Heart left ventricle (tissue), 13 donors: Measurements from ENCODE around the gene EFHD2.

Source experiments
- CTCF ChIP-seq, 12 donors: fragments of 200-600 bp; sonication (generic) in 4 of 12; IDR thresholded peaks; one replicate each; pipeline versions ENCODE4 v1.5.0 to v1.8.0; 2018 to 2022; ENCODE audit warnings: antibody characterized with exemption in 12 of 12, mild to moderate bottlenecking in 5 of 12
- POLR2A ChIP-seq, 2 donors: fragments of 450-650 bp; IDR thresholded peaks; one replicate each; pipeline ENCODE4 v1.6.1; 2017; ENCODE audit warnings: antibody characterized with exemption in 2 of 2, mild to moderate bottlenecking in 2 of 2, moderate library complexity in 2 of 2
- donor health status: ischemic (EF 13 %, LVEDD 7.1; RV severe dilation, severe dysfunction).
- donor health status: DM: no; HTN: yes; CAD: no.
- donor health status: DM: no; HTN: no; CAD: no.
- donor health status: ischemic (EF 25% LVEDD 6.9; RV normal size, moderate dysfunction).
- donor health status: ischemic (EF 25% LVEDD 5.7; RV mildly dilated, moderate dysfunction).
- donor health status: ischemic (EF 35%, LVEDD 5.7; RV mildly dilated, moderate dysfunction).
- donor health status: nonischemic (EF 11% LVEDD 7.7; RV severe dilation, severe dysfunction).
- donor health status: DM: yes; HTN: yes; CAD: no.
- donor health status: PGD.
- donor health status: ischemic (EF 29% LVEDD 5.4; RV normal size, mild dysfunction).
- donor health status: nonischemic (EF 23%, LVEDD 6.1; RV moderate dilation, normal function).

GRCh38 chr1:15399710-15400109 is 10.0 kb upstream of the EFHD2 start:
- no peak for TF ChIP-seq CTCF (IDR thresholded peaks at IDR 0.05)
- TF ChIP-seq POLR2A (IDR thresholded peaks at IDR 0.05), result no peak
